GM12878 (cell line): ENCODE measurements around the gene ACCSL. TPM values are rescaled to one million over a fixed set of nuclear protein-coding genes. Genes with fewer than 3 reads are reported as not detected.

Source experiments
- CHD1 ChIP-seq: IDR thresholded peaks from 2 replicates; pipeline ENCODE4 v1.6.1; 2012; ENCODE audit warnings: low read depth, low read length, improper control_type of control experiment
- CREB1 ChIP-seq: IDR thresholded peaks from 2 replicates; pipeline ENCODE4 v1.6.1; 2012; ENCODE audit warnings: low read depth, mild to moderate bottlenecking, inconsistent platforms
- HCFC1 ChIP-seq: fragments of 150-350 bp; IDR thresholded peaks from 2 replicates; pipeline ENCODE4 v1.6.1; 2014; ENCODE audit warnings: low read length
- JUND ChIP-seq: IDR thresholded peaks from 2 replicates; pipeline ENCODE4 v1.6.1; 2012; ENCODE audit warnings: low read depth, mild to moderate bottlenecking, low read length, improper control_type of control experiment, moderate library complexity
- MEF2B ChIP-seq: fragments of 450-650 bp; IDR thresholded peaks from 2 replicates; pipeline ENCODE4 v1.6.1; 2018; ENCODE audit warnings: mild to moderate bottlenecking, moderate library complexity; ENCODE audit not compliant: partially characterized antibody, poor library complexity, severe bottlenecking
- POLR2A ChIP-seq: IDR thresholded peaks from 2 replicates; pipeline ENCODE4 v1.6.1; 2011; ENCODE audit warnings: low read depth, mild to moderate bottlenecking, low read length
- RAD51 ChIP-seq: fragments of 450-650 bp; IDR thresholded peaks from 2 replicates; pipeline ENCODE4 v1.6.1; 2016; ENCODE audit warnings: moderate library complexity, mild to moderate bottlenecking, inconsistent platforms
- RELA ChIP-seq: fragments of 450-650 bp; IDR thresholded peaks from 2 replicates; pipeline ENCODE4 v1.8.0; 2014; ENCODE audit warnings: borderline replicate concordance; ENCODE audit not compliant: partially characterized antibody
- SMAD5 ChIP-seq: IDR thresholded peaks from 2 replicates; pipeline ENCODE4 v1.6.1; 2016; ENCODE audit warnings: antibody characterized with exemption, low read depth
- SMARCA5 ChIP-seq: fragments of 450-650 bp; IDR thresholded peaks from 2 replicates; pipeline ENCODE4 v1.6.1; 2017; ENCODE audit warnings: mild to moderate bottlenecking
- STAT3 ChIP-seq: IDR thresholded peaks from 2 replicates; pipeline ENCODE4 v1.6.1; 2011; ENCODE audit warnings: low read depth, low read length, improper control_type of control experiment
- SUPT20H ChIP-seq: IDR thresholded peaks from 2 replicates; pipeline ENCODE4 v1.6.1; 2011; ENCODE audit warnings: low read depth, mild to moderate bottlenecking, low read length, moderate library complexity, borderline replicate concordance; ENCODE audit not compliant: control insufficient read depth
- TBL1XR1 ChIP-seq: IDR thresholded peaks from 2 replicates; pipeline ENCODE4 v1.6.1; 2012; ENCODE audit warnings: low read depth, low read length, improper control_type of control experiment
- YY1 ChIP-seq: IDR thresholded peaks from 2 replicates; pipeline ENCODE4 v1.6.1; 2011; ENCODE audit warnings: low read depth, mild to moderate bottlenecking, low read length
- ZZZ3 ChIP-seq: IDR thresholded peaks from 2 replicates; pipeline ENCODE4 v1.6.1; 2011; ENCODE audit warnings: low read depth; ENCODE audit not compliant: control insufficient read depth, insufficient read length
- polyA plus RNA-seq, 11 experiments: library from polyadenylated mRNA; depleted of rRNA in 4 of 11; unstranded in 6 of 11; stranded (reverse) in 5 of 11; fragments of >200 nt; fragmentation: Nextera tagmentation in 4 of 11; fragmentation: Illumina TruSeq in 1 of 11; extraction: Ambion mirVana in 4 of 11; extraction: Trizol in 1 of 11; gene quantifications; 1 replicate in 1 of 11; 2 replicates in 10 of 11; pipeline versions ENCODE4 v1.2.1 to v1.2.3, GENCODE V29; 2011 to 2016; ENCODE audit warnings: inconsistent platforms in 2 of 11, missing spikeins in 2 of 11, low read depth in 1 of 11
- total RNA-seq, 4 experiments: library from RNA; depleted of rRNA in 3 of 4; stranded (reverse); fragments of >200 nt in 3 of 4; fragmentation: Illumina TruSeq in 1 of 4; extraction: Trizol in 1 of 4; gene quantifications; 2 replicates each; pipeline versions ENCODE4 v1.2.1 to v1.2.3, GENCODE V29; 2013 to 2021
- TF ChIP-seq, protein P1 (sequence below), 3 experiments: IDR thresholded peaks in 2 of 3; conservative IDR thresholded peaks in 1 of 3; 2 replicates each; pipeline ENCODE4 v1.5.1; 2011; ENCODE audit warnings: low read depth in 3 of 3, low read length in 3 of 3, mild to moderate bottlenecking in 3 of 3, control low read depth in 2 of 3, moderate library complexity in 2 of 3, inconsistent platforms in 1 of 3, mixed read lengths in 1 of 3; ENCODE audit not compliant: control insufficient read depth in 2 of 3, insufficient read depth in 1 of 3; ENCODE audit errors: extremely low read depth in 1 of 3
- TF ChIP-seq, protein P2 (sequence below): IDR thresholded peaks from 2 replicates; pipeline ENCODE4 v1.6.1; 2012; ENCODE audit warnings: low read length, inconsistent platforms
- TF ChIP-seq, protein P3 (sequence below): fragments of 450-650 bp; conservative IDR thresholded peaks from 2 replicates; pipeline ENCODE4 v1.6.1; 2017; ENCODE audit warnings: mild to moderate bottlenecking, moderate library complexity
- TF ChIP-seq, protein P4 (sequence below): IDR thresholded peaks from 2 replicates; pipeline ENCODE4 v1.6.1; 2012; ENCODE audit warnings: low read depth, low read length, improper control_type of control experiment

ACCSL gene
- total and polyA plus RNA-seq, 10 of the 15 experiments (the other 5 are each of a cell fraction or from before 2014, with no cell fraction given) = 0.15 TPM; not detected in 9

DNA sequence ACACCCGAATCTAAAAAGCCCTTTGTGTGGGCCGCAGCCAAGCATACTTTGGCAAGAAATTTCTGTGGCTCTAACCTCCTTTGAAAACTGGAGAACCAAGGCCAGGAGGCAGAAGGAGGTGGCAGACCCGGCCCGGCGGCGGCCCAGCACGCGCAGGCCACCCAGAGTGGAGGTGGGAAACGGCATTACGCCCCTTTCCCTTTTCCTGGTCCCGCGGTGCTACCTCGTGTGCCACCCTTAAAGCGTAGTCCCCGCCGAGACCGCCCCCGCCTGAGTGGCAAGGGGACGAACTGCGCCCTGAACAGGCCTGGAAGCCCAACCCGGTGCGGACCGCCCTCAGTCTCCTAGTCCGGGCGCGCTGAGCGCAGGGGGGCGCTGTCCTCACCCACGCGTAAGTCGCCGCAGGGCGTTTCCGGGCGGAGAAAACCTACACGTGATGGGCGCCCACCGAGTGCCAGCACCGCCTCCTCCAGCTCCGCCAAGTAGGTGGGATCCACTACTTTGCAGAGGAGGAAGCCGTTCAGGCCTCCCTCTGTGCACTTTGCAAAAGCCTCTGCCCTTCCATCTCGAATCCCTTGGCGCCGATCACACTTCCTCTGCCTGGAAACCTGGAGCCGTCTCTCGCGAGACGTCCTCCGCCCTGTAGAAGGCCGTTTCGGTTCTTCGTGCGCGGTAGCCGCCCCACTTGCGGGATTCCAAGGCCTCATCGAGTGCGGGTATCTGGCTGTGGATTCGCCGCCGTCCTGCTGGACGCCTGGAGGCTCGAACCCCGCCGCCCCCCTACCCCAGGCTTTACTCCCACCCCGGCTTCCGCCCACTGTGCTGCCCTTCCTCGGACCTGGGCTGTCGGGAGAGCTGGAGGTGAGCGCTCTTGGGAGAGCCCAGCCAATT, 18.3 kb downstream of the ACCSL start, which contains the start of gene ACCS (continued):
- TF ChIP-seq, protein P1, sequence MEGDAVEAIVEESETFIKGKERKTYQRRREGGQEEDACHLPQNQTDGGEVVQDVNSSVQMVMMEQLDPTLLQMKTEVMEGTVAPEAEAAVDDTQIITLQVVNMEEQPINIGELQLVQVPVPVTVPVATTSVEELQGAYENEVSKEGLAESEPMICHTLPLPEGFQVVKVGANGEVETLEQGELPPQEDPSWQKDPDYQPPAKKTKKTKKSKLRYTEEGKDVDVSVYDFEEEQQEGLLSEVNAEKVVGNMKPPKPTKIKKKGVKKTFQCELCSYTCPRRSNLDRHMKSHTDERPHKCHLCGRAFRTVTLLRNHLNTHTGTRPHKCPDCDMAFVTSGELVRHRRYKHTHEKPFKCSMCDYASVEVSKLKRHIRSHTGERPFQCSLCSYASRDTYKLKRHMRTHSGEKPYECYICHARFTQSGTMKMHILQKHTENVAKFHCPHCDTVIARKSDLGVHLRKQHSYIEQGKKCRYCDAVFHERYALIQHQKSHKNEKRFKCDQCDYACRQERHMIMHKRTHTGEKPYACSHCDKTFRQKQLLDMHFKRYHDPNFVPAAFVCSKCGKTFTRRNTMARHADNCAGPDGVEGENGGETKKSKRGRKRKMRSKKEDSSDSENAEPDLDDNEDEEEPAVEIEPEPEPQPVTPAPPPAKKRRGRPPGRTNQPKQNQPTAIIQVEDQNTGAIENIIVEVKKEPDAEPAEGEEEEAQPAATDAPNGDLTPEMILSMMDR (IDR thresholded peaks at IDR 0.05 in 2 of 3, conservative IDR thresholded peaks at IDR 0.05 in 1 of 3; ENCODE audit: control insufficient read depth in 2 of 3, extremely low read depth in 1 of 3, insufficient read depth in 1 of 3, low read depth in 3 of 3, low read length in 3 of 3) = peak; percentile 85 to 86 (median 86)
- TF ChIP-seq CHD1 (no peak), RELA (peak; percentile 57), HCFC1 (no peak; the same call in 1 of the 2 replicates), SUPT20H (no peak), CREB1 (peak; percentile 82), STAT3 (no peak), POLR2A (peak; percentile 86), JUND (no peak), SMARCA5 (peak; percentile 93; the same call in 1 of the 2 replicates), SMAD5 (0 out of 2 replicates have a peak, but pooled peaks have one; percentile 54), YY1 (peak; percentile 58), ZZZ3 (no peak), MEF2B (peak; percentile 50), RAD51 (peak; percentile 87), TBL1XR1 (peak; percentile 22; the same call in 1 of the 2 replicates)
- TF ChIP-seq, protein P2, sequence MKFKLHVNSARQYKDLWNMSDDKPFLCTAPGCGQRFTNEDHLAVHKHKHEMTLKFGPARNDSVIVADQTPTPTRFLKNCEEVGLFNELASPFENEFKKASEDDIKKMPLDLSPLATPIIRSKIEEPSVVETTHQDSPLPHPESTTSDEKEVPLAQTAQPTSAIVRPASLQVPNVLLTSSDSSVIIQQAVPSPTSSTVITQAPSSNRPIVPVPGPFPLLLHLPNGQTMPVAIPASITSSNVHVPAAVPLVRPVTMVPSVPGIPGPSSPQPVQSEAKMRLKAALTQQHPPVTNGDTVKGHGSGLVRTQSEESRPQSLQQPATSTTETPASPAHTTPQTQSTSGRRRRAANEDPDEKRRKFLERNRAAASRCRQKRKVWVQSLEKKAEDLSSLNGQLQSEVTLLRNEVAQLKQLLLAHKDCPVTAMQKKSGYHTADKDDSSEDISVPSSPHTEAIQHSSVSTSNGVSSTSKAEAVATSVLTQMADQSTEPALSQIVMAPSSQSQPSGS = no peak
- TF ChIP-seq, protein P3, sequence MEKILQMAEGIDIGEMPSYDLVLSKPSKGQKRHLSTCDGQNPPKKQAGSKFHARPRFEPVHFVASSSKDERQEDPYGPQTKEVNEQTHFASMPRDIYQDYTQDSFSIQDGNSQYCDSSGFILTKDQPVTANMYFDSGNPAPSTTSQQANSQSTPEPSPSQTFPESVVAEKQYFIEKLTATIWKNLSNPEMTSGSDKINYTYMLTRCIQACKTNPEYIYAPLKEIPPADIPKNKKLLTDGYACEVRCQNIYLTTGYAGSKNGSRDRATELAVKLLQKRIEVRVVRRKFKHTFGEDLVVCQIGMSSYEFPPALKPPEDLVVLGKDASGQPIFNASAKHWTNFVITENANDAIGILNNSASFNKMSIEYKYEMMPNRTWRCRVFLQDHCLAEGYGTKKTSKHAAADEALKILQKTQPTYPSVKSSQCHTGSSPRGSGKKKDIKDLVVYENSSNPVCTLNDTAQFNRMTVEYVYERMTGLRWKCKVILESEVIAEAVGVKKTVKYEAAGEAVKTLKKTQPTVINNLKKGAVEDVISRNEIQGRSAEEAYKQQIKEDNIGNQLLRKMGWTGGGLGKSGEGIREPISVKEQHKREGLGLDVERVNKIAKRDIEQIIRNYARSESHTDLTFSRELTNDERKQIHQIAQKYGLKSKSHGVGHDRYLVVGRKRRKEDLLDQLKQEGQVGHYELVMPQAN = peak; percentile 61; the same call in 1 of the 2 replicates
- TF ChIP-seq, protein P4, sequence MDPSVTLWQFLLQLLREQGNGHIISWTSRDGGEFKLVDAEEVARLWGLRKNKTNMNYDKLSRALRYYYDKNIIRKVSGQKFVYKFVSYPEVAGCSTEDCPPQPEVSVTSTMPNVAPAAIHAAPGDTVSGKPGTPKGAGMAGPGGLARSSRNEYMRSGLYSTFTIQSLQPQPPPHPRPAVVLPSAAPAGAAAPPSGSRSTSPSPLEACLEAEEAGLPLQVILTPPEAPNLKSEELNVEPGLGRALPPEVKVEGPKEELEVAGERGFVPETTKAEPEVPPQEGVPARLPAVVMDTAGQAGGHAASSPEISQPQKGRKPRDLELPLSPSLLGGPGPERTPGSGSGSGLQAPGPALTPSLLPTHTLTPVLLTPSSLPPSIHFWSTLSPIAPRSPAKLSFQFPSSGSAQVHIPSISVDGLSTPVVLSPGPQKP = peak; percentile 77
